Purkinje cell (primary cell): Measurements from ENCODE around the gene MPZL1. TPM values are rescaled to one million over a fixed set of nuclear protein-coding genes. Genes with fewer than 3 reads are reported as not detected.

Experiments used
- polyA plus RNA-seq: library from polyadenylated mRNA; unstranded; fragments of >200 nt; fragmentation: Nextera tagmentation; gene quantifications from 2 replicates; pipeline ENCODE4 v1.2.1, GENCODE V29; 2014

The MPZL1 gene
- polyA plus RNA-seq: 26.4 and 27.5 TPM in 2 replicates

DNA sequence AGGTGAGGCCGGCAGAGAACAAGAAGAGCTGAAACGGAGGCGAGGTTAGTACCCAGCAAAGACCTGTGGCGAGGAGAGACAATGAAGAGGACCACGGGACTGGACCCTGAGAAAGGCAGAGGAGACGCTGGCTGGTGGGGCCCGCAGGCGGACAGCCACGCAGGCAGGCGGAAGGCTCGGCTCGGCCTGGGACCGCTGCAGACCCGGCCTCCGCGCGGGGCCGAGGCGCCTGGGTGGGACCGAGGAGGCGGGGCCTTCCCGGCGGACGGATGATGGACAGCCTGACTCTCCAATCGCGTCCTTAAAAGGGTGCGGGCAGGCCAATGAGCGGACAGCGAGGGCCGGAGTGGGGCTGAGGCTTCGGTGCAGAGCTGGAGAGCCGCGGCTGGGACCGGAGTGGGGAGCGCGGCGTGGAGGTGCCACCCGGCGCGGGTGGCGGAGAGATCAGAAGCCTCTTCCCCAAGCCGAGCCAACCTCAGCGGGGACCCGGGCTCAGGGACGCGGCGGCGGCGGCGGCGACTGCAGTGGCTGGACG, at the start of gene MPZL1:
Gene MPZL1 (plus strand): TSS at position 366 of the 535 bp plus-strand sequence. CDS start 170 bp downstream, outside the sequence.

Other genes starting within 250 kb of the MPZL1 start
- gene CD247, start 203.5 kb upstream of the MPZL1 start, polyA plus RNA-seq: 1.9 and 3.2 TPM in 2 replicates
- gene CREG1, start 168.2 kb upstream of the MPZL1 start, polyA plus RNA-seq: 204 and 212 TPM in 2 replicates
- not detected in 2 replicates for gene RCSD1, start 91.8 kb upstream of the MPZL1 start, polyA plus RNA-seq
- 0.12 and 0.88 TPM in 2 replicates for gene ADCY10, start 192.2 kb downstream of the MPZL1 start, polyA plus RNA-seq
- gene DCAF6, start 214.7 kb downstream of the MPZL1 start, polyA plus RNA-seq: 89.0 and 93.3 TPM in 2 replicates
- gene MPC2, start 215.1 kb downstream of the MPZL1 start, polyA plus RNA-seq: 221 and 265 TPM in 2 replicates